Activated T-helper 1 cell treated with anti-CD3 and anti-CD28 coated beads, Interleukin-12 subunit alpha, Interleukin-12 subunit beta, Interleukin-2, Interleukin-4 antibody, amounts not matched to agents 30 ng/mL and 10 ng/mL and 1 ng/mL, durations not matched to agents 14 hours and 24 hours and 36 hours (primary cell): ENCODE data around the gene AJAP1. TPM values are rescaled to one million over a fixed set of nuclear protein-coding genes. Genes with fewer than 3 reads are reported as not detected.
"Not testable (repeated sequence)": the region's sequence is repeated elsewhere in the genome, so short reads cannot be mapped to it uniquely, and the experiment has no call there.

Source experiments
- DNase-seq: peaks from one replicate; pipeline ENCODE4 v3.0.0; 2021; ENCODE audit warnings: low spot score
- H3K27ac Mint-ChIP-seq: one replicate; pipeline ENCODE4 v1.8.0; 2021; ENCODE audit warnings: mild to moderate bottlenecking, mixed read lengths
- H3K27me3 Mint-ChIP-seq: one replicate; pipeline ENCODE4 v1.8.0; 2022; ENCODE audit warnings: mild to moderate bottlenecking, moderate library complexity, mixed read lengths; ENCODE audit not compliant: insufficient read depth
- H3K36me3 Mint-ChIP-seq: one replicate; pipeline ENCODE4 v1.8.0; 2021; ENCODE audit warnings: low read depth, mixed read lengths
- H3K4me1 Mint-ChIP-seq: one replicate; pipeline ENCODE4 v1.8.0; 2021; ENCODE audit warnings: low read depth, mixed read lengths
- H3K4me3 Mint-ChIP-seq: one replicate; pipeline ENCODE4 v1.8.0; 2021; ENCODE audit warnings: mild to moderate bottlenecking, moderate library complexity, mixed read lengths
- H3K9me3 Mint-ChIP-seq: one replicate; pipeline ENCODE4 v1.8.0; 2021; ENCODE audit warnings: mixed read lengths
- intact Hi-C: fragments of 100-400 bp; cut with micrococcal nuclease; formaldehyde crosslinking; loops from one replicate; pipeline ENCODE4 v1.15.1; 2024
- total RNA-seq: library from RNA; stranded (reverse); gene quantifications from 2 replicates; pipeline ENCODE4 v1.2.3, GENCODE V29; 2022

The AJAP1 gene
- total RNA-seq = not detected in 2 replicates

DNA sequence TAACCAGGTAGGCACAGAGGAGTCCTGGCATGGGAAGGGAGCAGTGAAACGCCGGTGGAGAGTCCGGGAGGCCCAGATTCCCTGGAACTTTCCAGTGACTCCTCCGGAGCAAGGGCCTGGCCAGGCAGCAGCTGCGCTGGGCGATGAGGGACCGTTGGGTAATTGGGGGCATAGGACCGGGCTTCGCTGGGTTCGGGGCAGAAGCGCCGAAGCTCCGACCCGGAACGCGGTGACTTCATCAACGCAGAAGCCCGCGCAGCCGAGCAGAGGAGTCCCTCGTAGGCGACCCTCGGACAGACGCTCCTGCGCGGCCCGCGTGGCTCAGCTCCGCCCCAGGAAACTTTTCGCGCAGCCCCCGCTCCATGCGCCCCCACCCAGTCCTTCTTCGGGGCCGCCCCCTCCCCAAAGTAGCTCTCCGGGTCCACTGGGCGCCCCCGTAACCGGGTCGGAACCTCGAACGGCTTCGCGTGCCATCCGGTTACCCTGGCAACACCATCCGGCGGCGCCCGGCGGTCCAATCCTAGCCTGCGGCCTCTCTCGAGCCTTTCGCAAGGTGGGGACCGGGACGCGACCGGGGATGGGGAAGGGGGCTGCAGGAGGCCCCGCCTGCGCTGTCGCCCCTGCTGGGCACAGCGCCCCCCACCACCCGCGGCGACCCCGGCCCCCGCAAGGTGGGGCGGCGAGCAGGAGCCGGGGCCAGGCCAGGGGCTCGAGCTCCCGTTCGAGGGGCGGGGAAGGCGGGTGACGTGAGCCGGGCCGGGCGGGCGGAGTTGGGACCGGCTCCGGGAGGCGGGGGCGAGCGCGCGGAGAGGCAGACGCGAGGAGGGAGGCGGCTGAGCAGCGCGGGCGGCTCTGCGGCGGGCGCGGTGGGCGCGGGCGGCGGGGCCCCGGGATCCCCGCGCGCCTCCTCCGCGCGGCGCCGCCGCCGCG is at the start of gene AJAP1:
Gene AJAP1, plus strand, starts transcription at position 814 of the 930 bp plus-strand sequence. CDS start 817 bp downstream, outside the sequence.
- Mint-ChIP-seq H3K36me3 (no peaks in the 10 kb centered on the region), H3K27ac (no peak within 1 kb of the TSS), H3K27me3 (peaks cover 30% of the 10 kb centered on the region), H3K4me1 (no peaks in the 10 kb centered on the region), H3K4me3 (no peak within 1 kb of the TSS), H3K9me3 (no peaks in the 10 kb centered on the region)
- no peak for DNase-seq
- intact Hi-C loops = no loop called here

GRCh38 chr1:4605158-4605557 is 49.3 kb upstream of the AJAP1 start:
- H3K9me3 Mint-ChIP-seq = peaks cover 11% of the 10 kb centered on the region
- H3K36me3 Mint-ChIP-seq = no peaks in the 10 kb centered on the region
- H3K4me1 Mint-ChIP-seq = no peaks in the 10 kb centered on the region
- intact Hi-C loops = no loop called here
- no peak overlapping the region for H3K4me3 Mint-ChIP-seq
- DNase-seq = no peak
- H3K27me3 Mint-ChIP-seq = no peaks in the 10 kb centered on the region
- H3K27ac Mint-ChIP-seq = no peak overlapping the region

DNA sequence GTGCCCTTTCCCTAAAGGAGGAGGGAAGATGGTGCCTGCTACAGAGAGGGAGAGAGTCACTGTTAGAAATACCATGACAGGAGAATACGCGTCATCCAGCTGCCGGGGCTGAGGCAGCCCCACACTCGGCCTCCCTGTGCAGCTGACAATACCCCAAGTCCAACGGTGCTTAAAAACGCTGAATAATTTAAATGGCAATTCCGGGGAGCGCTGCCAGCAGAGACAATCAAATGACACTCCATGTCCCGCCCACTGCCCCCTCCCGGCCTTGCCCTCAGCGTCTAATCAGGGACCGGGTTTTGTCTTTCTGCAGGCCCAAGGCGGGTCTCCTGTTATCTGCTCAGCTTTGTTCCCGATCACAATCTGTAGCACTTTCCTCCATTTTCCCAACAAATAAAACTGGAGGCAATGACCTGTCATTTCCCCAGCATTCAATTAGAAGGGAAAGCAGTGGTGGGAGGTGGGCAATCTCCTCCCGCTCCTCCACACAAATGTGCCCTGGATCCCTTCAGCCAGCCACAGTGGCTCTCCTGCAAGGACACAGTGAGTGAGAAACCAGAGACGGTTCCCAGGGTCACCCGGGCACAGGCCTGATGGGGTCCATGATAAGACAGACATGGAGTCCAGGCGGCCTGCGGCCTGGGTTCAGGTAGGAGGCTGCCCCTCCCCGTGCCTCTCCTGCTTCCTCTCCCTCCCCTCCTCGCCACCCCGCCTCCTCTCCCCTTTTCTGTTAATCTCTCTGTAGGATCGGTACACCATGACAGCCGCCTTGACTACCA is 42.7 kb upstream of the AJAP1 start:
- no peaks in the 10 kb centered on the region for H3K27me3 Mint-ChIP-seq

GRCh38 chr1:4612991-4613390 is 41.4 kb upstream of the AJAP1 start:
- no peak overlapping the region for H3K4me3 Mint-ChIP-seq
- no peaks in the 10 kb centered on the region for H3K36me3 Mint-ChIP-seq
- no peak for DNase-seq
- H3K4me1 Mint-ChIP-seq = no peaks in the 10 kb centered on the region
- H3K9me3 Mint-ChIP-seq = peaks cover 22% of the 10 kb centered on the region
- intact Hi-C loops = no loop called here
- no peaks in the 10 kb centered on the region for H3K27me3 Mint-ChIP-seq
- no peak overlapping the region for H3K27ac Mint-ChIP-seq

More for the DNA sequence above, 42.7 kb upstream of the AJAP1 start:
- Mint-ChIP-seq H3K4me3 (no peak overlapping the region), H3K4me1 (no peaks in the 10 kb centered on the region), H3K36me3 (no peaks in the 10 kb centered on the region), H3K27ac (no peak overlapping the region), H3K9me3 (peaks cover 22% of the 10 kb centered on the region)
- no peak for DNase-seq
- intact Hi-C loops = no loop called here

DNA sequence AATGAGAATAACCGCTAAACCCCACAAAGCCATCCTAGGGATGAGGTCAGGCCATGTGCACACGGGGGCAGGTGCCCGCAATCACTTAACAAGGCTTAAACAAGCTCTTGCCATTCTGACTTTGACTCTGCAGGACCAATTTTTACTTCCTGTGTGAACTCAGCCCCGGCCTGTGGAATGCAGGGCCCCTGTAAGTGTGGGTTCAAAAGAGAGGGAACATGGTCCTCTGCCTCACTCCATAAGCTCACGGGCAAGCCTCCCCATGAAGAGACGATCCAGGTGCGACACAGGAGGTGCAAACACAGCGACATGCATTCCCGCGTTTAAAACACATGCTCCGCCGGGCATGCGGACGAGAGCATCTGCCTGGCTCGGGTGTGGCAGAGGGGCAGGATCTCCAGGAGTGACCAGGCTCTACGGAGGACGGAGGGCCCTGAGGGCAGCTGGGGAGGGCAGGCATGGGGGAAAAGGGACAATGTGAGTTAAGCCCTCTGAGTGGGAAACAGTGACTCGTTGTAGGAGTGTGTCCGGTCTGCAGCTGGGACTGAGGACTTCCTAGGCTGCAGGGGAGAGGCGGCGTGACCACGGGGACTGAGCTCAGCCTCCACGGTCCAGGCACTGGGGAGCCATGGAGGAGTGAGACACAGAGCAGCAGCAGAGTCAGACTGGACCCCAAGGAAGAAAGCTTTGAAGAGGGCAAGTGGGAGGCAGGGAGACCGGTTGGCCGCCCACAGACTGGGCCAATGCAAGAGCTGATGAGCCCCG is 40.6 kb upstream of the AJAP1 start:
- Mint-ChIP-seq H3K4me3 (no peak overlapping the region), H3K36me3 (no peaks in the 10 kb centered on the region), H3K27me3 (no peaks in the 10 kb centered on the region), H3K4me1 (no peaks in the 10 kb centered on the region), H3K27ac (no peak overlapping the region), H3K9me3 (peaks cover 19% of the 10 kb centered on the region)
- DNase-seq = no peak
- intact Hi-C loops = no loop called here

- H3K4me1 Mint-ChIP-seq = no peaks in the 10 kb centered on the region
- H3K9me3 Mint-ChIP-seq = peaks cover 17% of the 10 kb centered on the region
- no peaks in the 10 kb centered on the region for H3K36me3 Mint-ChIP-seq
- H3K4me3 Mint-ChIP-seq = no peak overlapping the region
- intact Hi-C loops = no loop called here
- H3K27ac Mint-ChIP-seq = no peak overlapping the region
- no peaks in the 10 kb centered on the region for H3K27me3 Mint-ChIP-seq
- no peak for DNase-seq
Measured at GRCh38 chr1:4614371-4615137, 39.9 kb upstream of the AJAP1 start.

GRCh38 chr1:4615138-4615470 is 39.3 kb upstream of the AJAP1 start:
- intact Hi-C loops = no loop called here
- no peaks in the 10 kb centered on the region for H3K4me1 Mint-ChIP-seq
- no peaks in the 10 kb centered on the region for H3K27me3 Mint-ChIP-seq
- no peak overlapping the region for H3K27ac Mint-ChIP-seq
- H3K9me3 Mint-ChIP-seq = peaks cover 11% of the 10 kb centered on the region
- no peak overlapping the region for H3K4me3 Mint-ChIP-seq
- no peak for DNase-seq
- no peaks in the 10 kb centered on the region for H3K36me3 Mint-ChIP-seq

- H3K27me3 Mint-ChIP-seq = no peaks in the 10 kb centered on the region
- H3K9me3 Mint-ChIP-seq = peaks cover 8% of the 10 kb centered on the region
- H3K27ac Mint-ChIP-seq = no peak overlapping the region
- no peaks in the 10 kb centered on the region for H3K36me3 Mint-ChIP-seq
- DNase-seq = no peak
- intact Hi-C loops = no loop called here
- H3K4me1 Mint-ChIP-seq = no peaks in the 10 kb centered on the region
- no peak overlapping the region for H3K4me3 Mint-ChIP-seq
Measured at GRCh38 chr1:4615501-4615900, 38.9 kb upstream of the AJAP1 start.

GRCh38 chr1:4616831-4617465 is 37.5 kb upstream of the AJAP1 start:
- intact Hi-C loops = no loop called here
- no peaks in the 10 kb centered on the region for H3K9me3 Mint-ChIP-seq
- H3K36me3 Mint-ChIP-seq = no peaks in the 10 kb centered on the region

GRCh38 chr1:4617506-4617905 is 36.9 kb upstream of the AJAP1 start:
- H3K27me3 Mint-ChIP-seq = no peaks in the 10 kb centered on the region
- H3K9me3 Mint-ChIP-seq = no peaks in the 10 kb centered on the region
- H3K4me1 Mint-ChIP-seq = no peaks in the 10 kb centered on the region
- intact Hi-C loops = no loop called here
- no peak for DNase-seq
- H3K36me3 Mint-ChIP-seq = no peaks in the 10 kb centered on the region
- no peak overlapping the region for H3K4me3 Mint-ChIP-seq
- H3K27ac Mint-ChIP-seq = no peak overlapping the region

More at GRCh38 chr1:4616831-4617465, 37.5 kb upstream of the AJAP1 start:
- Mint-ChIP-seq H3K4me1 (no peaks in the 10 kb centered on the region), H3K27ac (no peak overlapping the region), H3K4me3 (no peak overlapping the region), H3K27me3 (no peaks in the 10 kb centered on the region)
- no peak for DNase-seq

GRCh38 chr1:4618827-4619226 is 35.6 kb upstream of the AJAP1 start:
- H3K27ac Mint-ChIP-seq, H3K4me1 Mint-ChIP-seq, intact Hi-C loops: not testable (repeated sequence)

DNA sequence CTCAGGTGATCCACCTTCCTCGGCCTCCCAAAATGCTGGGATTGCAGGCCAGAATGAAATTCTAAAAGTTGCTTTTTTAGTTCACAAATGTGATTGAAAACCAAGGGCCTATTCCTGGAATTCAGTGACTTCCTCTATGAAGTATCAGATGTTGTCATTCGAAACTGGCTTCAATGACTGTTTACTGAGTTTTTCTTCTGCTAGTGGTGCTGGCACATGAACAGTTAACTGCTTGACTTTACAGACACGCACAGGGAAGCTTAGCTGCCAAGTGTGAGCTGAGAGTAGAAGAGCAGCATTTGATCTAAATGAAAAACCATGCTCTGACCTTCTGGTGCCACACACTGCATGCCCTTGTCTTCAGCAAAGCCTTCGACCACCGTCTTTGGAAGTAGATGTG is 32.8 kb upstream of the AJAP1 start:
- intact Hi-C loops = no loop called here
- H3K27me3 Mint-ChIP-seq = no peaks in the 10 kb centered on the region
- no peak overlapping the region for H3K27ac Mint-ChIP-seq
- H3K4me1 Mint-ChIP-seq = no peaks in the 10 kb centered on the region
- no peak overlapping the region for H3K4me3 Mint-ChIP-seq
- H3K36me3 Mint-ChIP-seq = no peaks in the 10 kb centered on the region
- no peak for DNase-seq
- H3K9me3 Mint-ChIP-seq = no peaks in the 10 kb centered on the region

More at GRCh38 chr1:4618827-4619226, 35.6 kb upstream of the AJAP1 start:
- H3K4me3 Mint-ChIP-seq, DNase-seq, H3K36me3 Mint-ChIP-seq, H3K27me3 Mint-ChIP-seq, H3K9me3 Mint-ChIP-seq: not testable (repeated sequence)
